ENCODE results near the gene DDX21.

DNA sequence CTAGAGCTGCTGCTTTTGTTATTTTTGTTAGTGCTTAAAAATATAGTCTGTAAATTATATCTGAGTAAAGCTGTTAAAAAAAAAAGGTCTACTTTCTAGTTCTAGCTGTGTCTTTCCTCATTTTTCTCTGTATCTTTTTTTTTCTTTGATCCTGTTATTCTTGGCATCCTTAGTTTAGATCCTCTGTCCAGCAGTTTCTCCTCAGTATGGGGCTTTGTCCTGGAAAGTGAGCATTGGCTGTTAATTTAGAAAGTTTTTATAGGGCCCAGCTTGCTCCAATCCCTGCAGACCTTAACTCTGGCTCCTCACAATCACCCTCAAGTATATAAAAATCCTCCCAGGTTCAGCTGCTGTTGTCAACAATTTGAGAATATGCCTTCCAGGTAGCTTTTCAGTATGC lies 31.4 kb upstream of the DDX21 start:
- TF ChIP-seq, protein P1, sequence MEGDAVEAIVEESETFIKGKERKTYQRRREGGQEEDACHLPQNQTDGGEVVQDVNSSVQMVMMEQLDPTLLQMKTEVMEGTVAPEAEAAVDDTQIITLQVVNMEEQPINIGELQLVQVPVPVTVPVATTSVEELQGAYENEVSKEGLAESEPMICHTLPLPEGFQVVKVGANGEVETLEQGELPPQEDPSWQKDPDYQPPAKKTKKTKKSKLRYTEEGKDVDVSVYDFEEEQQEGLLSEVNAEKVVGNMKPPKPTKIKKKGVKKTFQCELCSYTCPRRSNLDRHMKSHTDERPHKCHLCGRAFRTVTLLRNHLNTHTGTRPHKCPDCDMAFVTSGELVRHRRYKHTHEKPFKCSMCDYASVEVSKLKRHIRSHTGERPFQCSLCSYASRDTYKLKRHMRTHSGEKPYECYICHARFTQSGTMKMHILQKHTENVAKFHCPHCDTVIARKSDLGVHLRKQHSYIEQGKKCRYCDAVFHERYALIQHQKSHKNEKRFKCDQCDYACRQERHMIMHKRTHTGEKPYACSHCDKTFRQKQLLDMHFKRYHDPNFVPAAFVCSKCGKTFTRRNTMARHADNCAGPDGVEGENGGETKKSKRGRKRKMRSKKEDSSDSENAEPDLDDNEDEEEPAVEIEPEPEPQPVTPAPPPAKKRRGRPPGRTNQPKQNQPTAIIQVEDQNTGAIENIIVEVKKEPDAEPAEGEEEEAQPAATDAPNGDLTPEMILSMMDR (IDR thresholded peaks at IDR 0.05) = no peak
- no peak for TF ChIP-seq POLR2A (IDR thresholded peaks at IDR 0.05)
